ENCODE data around the gene ACSS1. TPM values are rescaled to one million over a fixed set of nuclear protein-coding genes. Genes with fewer than 3 reads are reported as not detected.

ACSS1 gene
- total RNA-seq, 2 experiments from 2014 or later, result 38.3 to 40.3 TPM

GRCh38 chr20:24958506-24959385 is 99.2 kb downstream of the ACSS1 start:
- DNase-seq, result peak; percentile 13
- Mint-ChIP-seq H3K36me3 (ENCODE audit: low read depth) (peaks cover 82% of the 10 kb centered on the region), H3K27ac (no peak overlapping the region), H3K4me1 (peaks cover 44% of the 10 kb centered on the region), H3K27me3 (no peaks in the 10 kb centered on the region), H3K4me3 (no peak overlapping the region), H3K9me3 (no peaks in the 10 kb centered on the region)
- POLR2A ChIA-PET, result no interaction called here
- CTCF ChIA-PET, result interaction anchor here (1.4 kb wide), 1 partner anchor 28 kb away, joined by 3 read pairs; no protein-coding TSS in a partner anchor

- peaks cover 56% of the 10 kb centered on the region for H3K4me1 Mint-ChIP-seq
- H3K27me3 Mint-ChIP-seq, result no peaks in the 10 kb centered on the region
- ChIA-PET POLR2A (no interaction called here), CTCF (no interaction called here)
- H3K36me3 Mint-ChIP-seq (ENCODE audit: low read depth), result peaks cover 79% of the 10 kb centered on the region
- peak; percentile 15 for DNase-seq
- H3K4me3 Mint-ChIP-seq, result no peak overlapping the region
- no peak overlapping the region for H3K27ac Mint-ChIP-seq
- H3K9me3 Mint-ChIP-seq, result no peaks in the 10 kb centered on the region
Measured at GRCh38 chr20:24957326-24958016, 100.5 kb downstream of the ACSS1 start.

Other genes starting within 250 kb of the ACSS1 start
- gene CST7, start 108.9 kb downstream of the ACSS1 start, total RNA-seq, result 100 to 1,000 TPM; 178 to 182 TPM
- gene APMAP, start 65.4 kb downstream of the ACSS1 start, total RNA-seq, result 10 to 100 TPM; 44.1 to 46.5 TPM
- not detected for gene VSX1, start 24.0 kb upstream of the ACSS1 start, total RNA-seq
- 10 to 100 TPM; 47.7 to 48.2 TPM for gene ENTPD6, start 137.6 kb upstream of the ACSS1 start, total RNA-seq
- 10 to 100 TPM; 28.4 to 29.8 TPM for gene PYGB, start 189.9 kb upstream of the ACSS1 start, total RNA-seq

Data from activated CD4-positive, alpha-beta memory T cell treated with anti-CD3 and anti-CD28 coated beads, Interleukin-2, amount 10 ng/mL, durations not matched to agents 7 days and 5 days (primary cell).